ENCODE data around the gene KCND3.

Gene KCND3

DNA sequence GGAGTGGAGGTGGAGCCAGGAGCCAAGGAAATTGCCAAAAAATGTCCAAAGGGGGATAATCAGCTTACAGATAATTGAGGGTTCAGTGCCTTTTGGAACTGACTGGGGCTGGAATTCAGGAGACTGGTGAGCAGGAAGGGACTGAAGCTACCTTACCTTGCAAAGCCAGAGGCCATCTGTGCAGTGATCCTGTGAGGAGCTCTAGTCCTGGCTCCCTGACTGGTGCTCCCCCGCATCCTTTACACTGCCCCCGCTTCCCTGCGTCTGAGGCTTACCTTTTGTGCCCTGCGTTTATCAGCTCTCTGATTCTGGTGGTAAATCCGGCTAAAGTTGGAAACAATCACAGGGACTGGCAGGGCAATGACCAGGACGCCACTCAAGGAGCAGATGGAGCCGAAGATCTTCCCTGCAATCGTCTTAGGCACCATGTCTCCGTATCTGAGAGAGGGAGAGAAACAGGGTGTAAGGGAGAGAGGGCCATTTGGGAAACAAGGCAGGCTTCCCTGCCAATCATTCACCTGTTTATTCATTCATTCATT lies 202.7 kb downstream of the KCND3 start:
- in situ Hi-C loops (cut with MboI; ENCODE audit: low sequenced_read_pairs), result loop anchor here (25.0 kb wide), 1 partner anchor 774 kb away; no protein-coding TSS in a partner anchor

DNA sequence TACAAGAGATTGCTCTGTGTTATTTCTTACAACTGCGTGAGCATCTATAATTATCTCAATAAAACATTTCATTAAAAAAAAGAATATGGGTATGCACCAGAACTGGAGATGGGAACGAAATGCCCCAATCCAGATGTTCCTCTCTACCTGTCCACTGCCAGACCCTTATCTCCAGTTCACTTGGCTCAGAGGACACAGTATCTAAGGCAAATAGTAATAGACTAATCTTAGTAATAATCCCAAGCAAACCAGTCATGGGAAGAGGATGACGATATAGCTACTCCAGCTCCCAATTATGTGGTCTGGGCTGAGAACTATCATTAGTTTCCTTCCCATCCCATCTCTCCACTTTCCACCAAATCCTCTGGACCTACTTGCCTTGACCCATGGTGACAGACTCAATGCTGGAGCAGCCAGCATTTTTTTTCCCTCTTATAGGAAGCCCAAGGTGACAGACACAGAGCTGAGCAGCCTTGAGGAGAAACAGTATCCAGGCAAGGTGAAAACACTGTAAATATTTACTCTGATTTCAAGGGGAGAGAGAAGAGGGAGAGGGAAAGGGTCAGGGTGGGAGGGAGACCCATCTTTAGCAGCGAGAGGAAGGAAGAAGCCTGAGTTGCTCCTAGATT lies 205.1 kb downstream of the KCND3 start:
- in situ Hi-C loops (cut with MboI; ENCODE audit: low sequenced_read_pairs), result loop anchor here (25.0 kb wide), 1 partner anchor 772 kb away; no protein-coding TSS in a partner anchor

DNA sequence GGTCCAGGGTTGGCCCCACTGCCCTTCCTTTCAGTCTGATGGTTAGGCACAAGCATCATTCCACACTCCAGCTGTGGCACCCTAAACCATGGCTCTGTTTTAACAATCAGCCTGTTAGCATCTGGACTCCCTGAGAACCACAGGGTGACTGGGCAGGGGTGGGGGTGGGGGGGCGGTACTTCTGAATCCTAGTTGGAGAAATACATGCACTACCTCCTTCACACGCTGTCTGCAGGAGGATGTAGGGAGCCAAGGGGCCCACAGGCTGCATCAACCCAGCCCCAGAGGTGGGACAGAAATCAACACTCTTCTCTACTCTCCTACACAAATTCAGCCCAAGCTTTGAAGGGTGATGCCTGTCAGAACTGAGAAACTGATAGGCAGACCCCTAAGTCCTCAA lies 209.9 kb downstream of the KCND3 start:
- in situ Hi-C loops (cut with MboI; ENCODE audit: low sequenced_read_pairs), result loop anchor here (25.0 kb wide), 1 partner anchor 767 kb away; no protein-coding TSS in a partner anchor

DNA sequence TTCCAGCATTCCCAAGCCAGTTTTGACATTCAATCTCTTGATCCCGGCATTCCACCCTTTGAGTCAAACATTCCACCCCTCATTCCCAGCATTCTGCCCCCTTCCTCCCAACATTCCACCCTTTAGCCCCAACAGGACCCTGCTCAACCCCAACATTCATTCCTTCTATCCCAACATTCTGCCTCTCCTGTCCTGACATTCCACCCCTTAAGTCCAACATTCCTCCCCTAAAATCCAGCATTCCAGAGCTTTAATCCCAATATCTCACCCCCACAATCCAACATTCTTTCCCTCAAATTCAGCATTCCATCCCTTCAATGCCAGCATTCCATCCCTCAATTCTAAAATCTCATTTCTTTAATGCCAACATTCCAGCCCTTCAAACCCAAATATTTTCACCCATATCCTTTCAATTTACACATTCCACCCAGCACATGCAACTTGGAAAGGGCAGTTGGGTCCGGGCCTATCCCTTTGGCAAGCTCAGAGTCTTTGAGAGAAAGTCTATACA lies 210.9 kb downstream of the KCND3 start:
- in situ Hi-C loops (cut with MboI; ENCODE audit: low sequenced_read_pairs), result loop anchor here (25.0 kb wide), 1 partner anchor 766 kb away; no protein-coding TSS in a partner anchor

DNA sequence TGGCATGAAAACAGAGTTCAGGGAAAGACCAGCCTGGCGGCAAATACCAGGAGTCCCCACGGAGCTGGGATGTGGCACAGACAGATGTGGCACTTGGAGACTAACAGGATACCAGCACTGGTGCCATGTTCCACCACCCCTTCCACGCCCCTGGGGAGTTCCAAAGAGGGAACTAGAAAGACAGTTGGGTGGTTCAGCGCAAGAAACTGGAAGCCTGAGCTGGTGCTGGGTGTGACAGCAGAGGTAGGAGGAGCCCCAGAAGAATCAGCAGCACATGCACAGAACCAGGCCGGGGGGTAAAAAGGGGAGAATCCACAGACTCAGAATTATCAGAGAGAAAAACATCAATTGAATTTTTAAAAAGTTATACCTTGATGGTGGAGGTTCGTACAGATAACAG lies 211.4 kb downstream of the KCND3 start:
- in situ Hi-C loops (cut with MboI; ENCODE audit: low sequenced_read_pairs), result loop anchor here (25.0 kb wide), 1 partner anchor 766 kb away; no protein-coding TSS in a partner anchor

DNA sequence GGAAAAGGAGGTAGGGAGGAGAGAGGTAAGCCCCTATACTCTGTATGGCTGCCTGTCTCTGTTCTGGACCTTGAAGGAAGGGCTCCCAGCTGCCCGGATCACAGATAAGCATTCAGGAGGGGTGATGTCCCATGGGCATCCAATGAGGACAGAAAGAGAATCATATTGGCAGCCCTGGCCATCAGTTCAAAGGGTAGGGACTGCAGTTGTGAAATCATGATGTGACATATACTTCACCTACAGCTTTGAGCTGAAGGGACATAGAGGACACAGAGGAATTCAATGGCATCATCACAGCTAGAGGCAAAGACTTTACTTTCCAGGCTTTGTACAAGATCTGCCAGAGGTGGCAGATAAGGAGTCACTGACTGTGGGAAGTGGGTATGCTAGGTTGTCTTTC lies 212.2 kb downstream of the KCND3 start:
- in situ Hi-C loops (cut with MboI; ENCODE audit: low sequenced_read_pairs), result loop anchor here (25.0 kb wide), 1 partner anchor 765 kb away; no protein-coding TSS in a partner anchor

DNA sequence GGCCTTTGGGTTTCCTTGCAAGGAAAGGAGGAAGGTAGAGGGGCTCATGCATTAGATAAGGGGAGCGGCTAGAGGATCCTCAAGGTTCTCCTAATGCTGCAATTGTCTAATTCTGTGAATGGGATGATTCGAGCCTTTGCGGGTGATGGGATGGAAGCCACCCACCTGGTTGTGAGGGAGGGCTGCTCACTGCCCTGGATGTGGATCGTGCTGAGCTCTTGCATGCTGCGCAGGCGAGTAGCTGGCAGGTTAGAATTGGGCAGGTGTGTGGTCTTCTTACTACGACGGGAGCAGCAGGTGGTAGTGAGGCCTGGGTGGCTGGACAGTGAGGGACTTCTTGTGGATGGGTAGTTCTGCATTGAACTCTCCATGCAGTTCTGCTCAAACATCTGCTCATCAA lies 212.6 kb downstream of the KCND3 start:
- in situ Hi-C loops (cut with MboI; ENCODE audit: low sequenced_read_pairs), result loop anchor here (25.0 kb wide), 1 partner anchor 765 kb away; no protein-coding TSS in a partner anchor

DNA sequence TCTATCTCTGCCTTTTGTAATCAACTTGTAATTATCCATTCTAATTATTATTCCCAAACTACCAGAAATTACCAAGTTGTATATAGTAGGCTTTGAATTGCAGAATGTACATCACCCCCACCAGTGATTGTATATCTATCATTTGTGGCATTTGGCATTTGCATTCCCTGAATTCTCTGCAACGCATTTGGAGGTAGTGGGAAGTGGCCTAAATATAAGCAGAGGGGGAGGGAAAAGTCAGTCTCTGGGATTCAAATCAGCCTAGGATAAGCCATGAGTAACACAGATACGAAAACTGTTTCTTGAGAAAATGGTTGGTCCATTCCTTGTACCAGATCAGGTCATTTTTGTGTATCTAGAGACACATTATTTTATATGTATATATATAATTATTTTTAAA lies 213.1 kb downstream of the KCND3 start:
- in situ Hi-C loops (cut with MboI; ENCODE audit: low sequenced_read_pairs), result loop anchor here (25.0 kb wide), 1 partner anchor 764 kb away; no protein-coding TSS in a partner anchor

DNA sequence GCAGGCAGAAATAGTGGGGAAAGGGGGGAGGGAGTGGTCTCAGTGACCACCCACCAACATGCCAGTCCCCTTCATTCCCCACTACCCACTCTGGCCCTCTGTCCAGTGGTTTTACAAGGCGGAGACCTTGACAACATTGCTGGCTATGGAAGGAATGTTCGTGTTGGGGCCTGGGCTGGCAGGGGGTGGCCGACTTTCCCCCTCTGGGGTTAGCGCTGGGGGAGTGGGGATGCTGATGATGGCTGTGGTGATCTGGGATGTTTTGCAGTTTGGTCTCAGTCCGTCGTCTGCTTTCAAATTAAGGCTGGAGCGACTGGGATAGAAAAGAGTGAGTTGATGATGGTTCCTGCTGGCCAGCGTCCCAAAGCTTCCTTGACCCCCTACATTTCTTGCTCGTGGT lies 213.5 kb downstream of the KCND3 start:
- in situ Hi-C loops (cut with MboI; ENCODE audit: low sequenced_read_pairs), result loop anchor here (25.0 kb wide), 1 partner anchor 764 kb away; no protein-coding TSS in a partner anchor

DNA sequence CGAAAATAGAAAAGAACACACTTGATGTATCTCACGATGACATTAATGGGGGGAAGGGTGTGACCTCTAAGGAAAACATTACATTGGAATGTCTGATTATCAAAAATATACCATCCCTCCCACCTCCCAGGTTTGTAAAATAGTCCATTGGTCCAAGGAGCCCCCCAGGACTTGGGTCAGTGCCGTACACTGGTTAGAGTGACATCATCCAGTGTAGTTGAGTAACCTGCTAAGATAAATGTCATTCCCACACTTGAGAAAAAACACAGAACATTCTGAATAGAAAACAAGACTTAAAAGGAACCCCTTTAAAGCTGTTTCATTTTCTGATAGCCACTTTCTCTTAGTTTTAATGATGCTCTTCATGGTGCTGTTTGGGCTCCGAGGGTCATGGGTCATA lies 218.6 kb downstream of the KCND3 start:
- in situ Hi-C loops (cut with MboI; ENCODE audit: low sequenced_read_pairs), result loop anchor here (25.0 kb wide), 1 partner anchor 559 kb away; the partner anchor contains the start of gene DENND2D

DNA sequence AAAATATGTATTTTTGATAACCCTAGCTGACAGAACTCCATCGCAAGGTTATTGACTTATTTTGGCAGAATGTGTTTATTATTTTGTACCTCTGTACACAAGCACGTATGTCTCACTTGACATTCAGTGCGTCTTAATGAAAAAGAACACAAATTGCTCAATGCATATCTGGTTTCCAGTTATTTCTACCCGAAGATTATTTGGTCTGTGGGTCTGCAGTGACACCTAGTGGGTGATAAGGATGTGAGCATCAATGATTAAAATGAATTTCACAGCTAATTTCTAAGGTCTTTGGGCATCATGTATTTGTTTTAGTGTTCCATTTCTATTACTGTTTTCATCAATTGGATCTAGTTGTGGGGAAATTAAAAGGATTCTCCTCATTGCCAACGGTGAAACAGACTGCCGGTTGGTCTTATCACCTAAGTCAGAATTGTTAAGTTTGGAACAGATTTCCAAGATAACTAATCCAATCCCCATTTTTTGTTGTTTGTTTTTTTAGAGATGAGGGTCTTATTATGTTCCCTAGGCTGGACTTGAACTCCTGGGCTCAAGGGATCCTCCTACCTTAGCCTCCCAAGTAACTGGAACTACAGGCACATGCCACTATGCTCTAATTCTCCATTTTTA lies 219.8 kb downstream of the KCND3 start:
- in situ Hi-C loops (cut with MboI; ENCODE audit: low sequenced_read_pairs), result loop anchor here (25.0 kb wide), 1 partner anchor 557 kb away; the partner anchor contains the start of gene DENND2D

DNA sequence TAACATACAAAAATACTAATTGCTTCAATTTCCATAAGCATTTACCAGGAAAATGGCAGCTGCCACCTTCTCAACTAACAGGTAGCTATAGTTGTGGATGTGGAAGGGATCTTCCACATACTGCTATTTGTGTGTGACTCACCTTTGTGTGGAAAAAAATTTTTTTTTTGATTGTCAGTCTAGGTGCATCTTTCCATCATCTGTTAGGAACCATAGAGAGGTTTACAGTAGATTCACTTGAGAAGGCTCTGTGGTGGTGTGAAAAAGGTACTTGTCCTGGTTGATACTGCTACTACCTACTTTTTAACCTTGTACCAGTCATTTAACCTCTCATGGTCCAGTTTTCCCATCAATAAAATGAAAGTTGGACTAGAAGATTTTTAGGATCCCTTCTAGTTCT lies 220.8 kb downstream of the KCND3 start:
- in situ Hi-C loops (cut with MboI; ENCODE audit: low sequenced_read_pairs), result loop anchor here (25.0 kb wide), 1 partner anchor 556 kb away; the partner anchor contains the start of gene DENND2D

DNA sequence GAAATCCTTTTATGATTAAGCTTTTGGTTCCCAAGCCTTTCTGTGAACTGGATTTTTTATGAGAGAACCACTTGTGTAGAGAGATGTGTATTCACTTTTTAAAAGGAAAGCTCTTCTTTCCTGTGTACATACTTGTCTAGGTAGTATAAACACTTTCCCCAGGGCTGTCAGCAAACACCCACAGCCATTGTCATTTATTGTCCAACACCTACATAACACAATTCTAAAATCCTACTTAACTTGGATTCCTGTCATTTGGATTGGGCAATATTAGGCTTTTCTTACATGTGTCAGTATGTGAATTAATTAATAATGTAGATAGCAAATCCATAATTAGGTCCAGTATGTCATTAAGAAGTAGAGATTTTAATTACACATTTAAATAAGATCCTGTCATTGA lies 221.4 kb downstream of the KCND3 start:
- in situ Hi-C loops (cut with MboI; ENCODE audit: low sequenced_read_pairs), result loop anchor here (25.0 kb wide), 1 partner anchor 556 kb away; the partner anchor contains the start of gene DENND2D

DNA sequence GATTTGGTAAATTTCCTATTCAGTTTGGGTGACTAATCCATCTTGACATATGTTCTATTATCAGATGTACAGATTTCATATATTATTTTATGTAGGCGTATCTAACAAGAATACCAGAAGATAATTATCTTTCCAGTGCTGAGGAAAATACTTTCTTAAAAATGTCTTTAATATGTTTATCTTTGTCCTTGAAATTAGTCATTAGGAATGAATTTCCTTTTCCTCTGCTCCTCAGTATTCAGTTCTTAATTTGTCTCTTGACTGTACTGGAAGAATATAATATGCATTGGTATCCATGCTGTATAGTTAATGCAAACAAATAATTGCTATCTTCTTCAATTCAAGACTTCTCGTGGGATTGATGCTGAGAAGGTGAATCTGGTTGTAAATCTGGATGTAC lies 227.1 kb downstream of the KCND3 start:
- in situ Hi-C loops (cut with MboI; ENCODE audit: low sequenced_read_pairs), result loop anchor here (5.0 to 25.0 kb wide), 2 partner anchors 280 to 550 kb away; partner anchors contain the start of gene DENND2D

DNA sequence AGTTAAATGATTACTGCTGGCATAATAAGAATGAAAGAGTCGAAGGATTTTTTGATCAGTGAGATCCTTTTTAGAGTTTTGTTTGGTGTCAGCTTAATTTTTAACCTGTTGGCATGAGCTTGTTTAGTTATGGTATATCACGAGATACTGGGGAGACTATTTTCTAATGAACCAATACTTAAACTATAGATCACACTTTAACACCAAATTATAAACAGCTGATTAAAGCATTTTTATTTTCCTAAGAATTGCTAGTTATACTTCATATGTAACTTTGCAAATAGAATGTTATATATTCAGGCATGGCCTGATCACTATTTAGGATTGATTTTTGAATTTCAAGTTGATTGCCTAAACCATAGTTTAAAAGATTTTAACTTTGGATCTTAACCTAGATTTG lies 227.8 kb downstream of the KCND3 start:
- in situ Hi-C loops (cut with MboI; ENCODE audit: low sequenced_read_pairs), result loop anchor here (5.0 to 25.0 kb wide), 2 partner anchors 279 to 549 kb away; partner anchors contain the start of gene DENND2D

DNA sequence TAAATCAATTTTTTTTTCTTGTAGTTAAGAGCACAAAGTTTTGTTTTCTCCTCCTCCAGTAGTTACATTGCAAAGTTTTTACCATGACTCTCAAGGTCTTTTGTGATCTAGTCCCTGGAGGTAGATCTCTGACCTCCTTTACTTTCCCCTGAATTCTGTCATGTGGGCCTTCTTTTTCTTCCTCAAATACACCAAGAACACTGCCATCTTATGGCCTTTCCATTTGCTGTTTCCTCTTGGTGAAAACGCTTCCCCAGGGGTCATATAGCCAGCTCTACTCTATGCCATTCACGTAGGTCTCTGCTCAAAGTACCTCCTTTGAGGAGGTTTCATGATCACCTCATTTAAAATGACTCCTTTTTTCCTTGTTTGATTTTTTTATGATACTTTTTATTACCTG lies 231.1 kb downstream of the KCND3 start:
- in situ Hi-C loops (cut with MboI; ENCODE audit: low sequenced_read_pairs), result loop anchor here (25.0 kb wide), 1 partner anchor 546 kb away; the partner anchor contains the start of gene DENND2D

DNA sequence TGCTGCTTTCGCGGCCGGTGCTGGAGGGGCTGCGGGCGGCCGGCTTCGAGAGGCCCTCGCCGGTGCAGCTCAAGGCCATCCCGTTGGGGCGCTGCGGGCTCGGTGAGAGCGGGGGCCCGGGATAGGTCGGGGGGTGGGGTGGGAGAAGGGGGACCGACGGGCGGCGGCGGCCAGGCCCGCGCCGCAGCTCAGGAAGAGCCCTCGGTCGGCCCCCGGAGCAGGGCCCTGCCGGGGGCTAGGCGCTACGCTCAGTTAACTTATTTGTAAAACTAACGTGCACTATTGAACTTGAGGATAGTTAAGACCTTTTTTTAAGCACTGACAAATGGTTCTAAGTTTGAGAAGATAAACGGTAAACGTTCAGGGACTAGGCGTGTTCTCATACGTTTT lies 233.3 kb downstream of the KCND3 start:
- in situ Hi-C loops (cut with MboI; ENCODE audit: low sequenced_read_pairs), result loop anchor here (25.0 kb wide), 1 partner anchor 544 kb away; the partner anchor contains the start of gene DENND2D

DNA sequence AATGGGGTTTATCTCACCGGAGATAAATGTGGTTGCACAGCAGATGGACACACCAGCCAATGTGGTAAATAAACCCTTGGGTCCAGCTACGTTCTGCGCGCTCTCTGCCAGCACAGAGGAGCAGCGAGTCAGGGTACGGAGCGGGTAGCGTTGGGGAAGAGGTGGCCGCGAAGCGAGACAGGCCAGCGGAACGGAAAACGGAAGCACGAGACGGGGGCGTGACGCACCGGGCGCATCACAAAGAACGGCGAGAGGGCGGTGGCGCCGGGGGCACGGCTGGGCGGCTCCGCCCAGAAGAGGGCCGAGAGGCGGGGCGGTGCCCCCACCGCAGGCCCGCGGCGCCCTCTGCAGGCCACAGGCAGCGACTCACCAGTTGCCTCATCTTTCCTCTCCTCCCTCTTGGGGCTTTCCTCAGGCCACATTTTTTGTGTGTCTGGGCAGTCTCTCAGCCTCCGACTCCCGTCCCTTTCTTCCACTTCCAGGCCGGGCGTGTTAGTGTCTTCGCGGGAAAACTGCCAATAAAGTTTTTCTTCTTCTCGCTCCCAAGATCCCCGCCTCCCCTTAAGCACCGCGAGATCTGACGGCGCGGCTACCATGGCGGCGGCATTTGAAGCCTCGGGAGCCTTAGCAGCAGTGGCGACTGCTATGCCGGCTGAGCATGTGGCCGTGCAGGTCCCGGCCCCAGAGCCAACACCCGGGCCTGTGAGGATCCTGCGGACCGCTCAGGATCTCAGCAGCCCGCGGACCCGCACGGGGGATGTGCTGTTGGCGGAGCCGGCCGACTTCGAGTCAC lies 233.9 kb downstream of the KCND3 start, which contains the start of gene DDX20:
Gene DDX20, plus strand, starts transcription at position 571 of the 793 bp plus-strand sequence. Its CDS starts 24 bp downstream, at position 595.
- in situ Hi-C loops (cut with MboI; ENCODE audit: low sequenced_read_pairs), result loop anchor here (25.0 kb wide), 1 partner anchor 543 kb away; the partner anchor contains the start of gene DENND2D

DNA sequence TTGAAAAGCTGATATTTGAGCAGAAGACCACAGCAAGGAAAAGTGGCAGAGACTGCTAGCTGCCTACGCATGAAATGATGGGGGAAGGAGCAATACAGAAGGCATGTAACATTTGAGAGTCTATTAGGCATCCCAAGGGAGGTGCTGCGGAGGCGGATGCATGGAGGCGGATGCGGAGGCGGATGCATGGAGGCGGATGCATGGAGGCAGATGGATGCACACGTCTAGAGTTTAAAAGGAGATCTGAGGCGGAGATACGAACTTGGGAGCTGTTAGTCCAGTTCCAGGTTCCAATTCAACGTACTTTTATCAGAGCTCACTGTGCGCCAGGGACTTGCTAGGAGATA lies 234.5 kb downstream of the KCND3 start:
- in situ Hi-C loops (cut with MboI; ENCODE audit: low sequenced_read_pairs), result loop anchor here (5.0 to 25.0 kb wide), 2 partner anchors 38 to 543 kb away; partner anchors contain the start of gene DENND2D

All from HL-60/S4 (cell line).